ENCODE results near the gene DENND4A. TPM values are rescaled to one million over a fixed set of nuclear protein-coding genes. Genes with fewer than 3 reads are reported as not detected.
A peak's percentile ranks its signal among the peaks of the same experiment; 100 is the strongest.

Gene DENND4A
- total and polyA plus RNA-seq, 11 donors = 2.7 to 26.6 (median 15.1) TPM

- DNase-seq (no peak), ATAC-seq (no peak)
- intact Hi-C loops (cut with DNase I) = no loop called here
- Histone ChIP-seq H3K4me1 (peaks cover 0 to 59% (median 2%) of the 10 kb centered on the region in 12 donors), H3K27me3 (no peaks in the 10 kb centered on the region), H3K36me3 (no peaks in the 10 kb centered on the region), H3K9me3 (no peaks in the 10 kb centered on the region), H3K27ac (no peak overlapping the region), H3K4me3 (no peak overlapping the region)
- TF ChIP-seq POLR2A (IDR thresholded peaks at IDR 0.05) = no peak
- TF ChIP-seq, protein P1, sequence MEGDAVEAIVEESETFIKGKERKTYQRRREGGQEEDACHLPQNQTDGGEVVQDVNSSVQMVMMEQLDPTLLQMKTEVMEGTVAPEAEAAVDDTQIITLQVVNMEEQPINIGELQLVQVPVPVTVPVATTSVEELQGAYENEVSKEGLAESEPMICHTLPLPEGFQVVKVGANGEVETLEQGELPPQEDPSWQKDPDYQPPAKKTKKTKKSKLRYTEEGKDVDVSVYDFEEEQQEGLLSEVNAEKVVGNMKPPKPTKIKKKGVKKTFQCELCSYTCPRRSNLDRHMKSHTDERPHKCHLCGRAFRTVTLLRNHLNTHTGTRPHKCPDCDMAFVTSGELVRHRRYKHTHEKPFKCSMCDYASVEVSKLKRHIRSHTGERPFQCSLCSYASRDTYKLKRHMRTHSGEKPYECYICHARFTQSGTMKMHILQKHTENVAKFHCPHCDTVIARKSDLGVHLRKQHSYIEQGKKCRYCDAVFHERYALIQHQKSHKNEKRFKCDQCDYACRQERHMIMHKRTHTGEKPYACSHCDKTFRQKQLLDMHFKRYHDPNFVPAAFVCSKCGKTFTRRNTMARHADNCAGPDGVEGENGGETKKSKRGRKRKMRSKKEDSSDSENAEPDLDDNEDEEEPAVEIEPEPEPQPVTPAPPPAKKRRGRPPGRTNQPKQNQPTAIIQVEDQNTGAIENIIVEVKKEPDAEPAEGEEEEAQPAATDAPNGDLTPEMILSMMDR (IDR thresholded peaks at IDR 0.05) = no peak
- WGBS, 4 donors = 77 to 88% (median 82%) methylated on average over 5 of the region's 5 CpGs
These were observed 47.3 kb upstream of the DENND4A start for GRCh38 chr15:65839354-65839901.

GRCh38 chr15:65837301-65838294 lies 45.5 kb upstream of the DENND4A start:
- peaks cover 8 to 77% (median 20%) of the 10 kb centered on the region in 12 donors for H3K4me1 ChIP-seq
- ATAC-seq (peak in 1 of 4 donors; percentile 46), DNase-seq (peak in 2 of 5 donors; percentile 19 to 23)
- intact Hi-C loops (cut with DNase I) = no loop called here
- no peaks in the 10 kb centered on the region for H3K9me3 ChIP-seq
- TF ChIP-seq, protein P1 (IDR thresholded peaks at IDR 0.05) = no peak
- TF ChIP-seq POLR2A (IDR thresholded peaks at IDR 0.05) = no peak
- H3K27ac ChIP-seq = peak overlapping the region in 1 of 12 donors; percentile 77
- no peaks in the 10 kb centered on the region for H3K36me3 ChIP-seq
- H3K4me3 ChIP-seq = no peak overlapping the region
- H3K27me3 ChIP-seq = no peaks in the 10 kb centered on the region
- 76 to 82% (median 80%) methylated on average over 6 of the region's 6 CpGs for WGBS, 4 donors

GRCh38 chr15:65836665-65837064 lies 44.6 kb upstream of the DENND4A start:
- Histone ChIP-seq H3K27ac (peak overlapping the region in 1 of 12 donors; percentile 77), H3K36me3 (no peaks in the 10 kb centered on the region), H3K27me3 (no peaks in the 10 kb centered on the region), H3K4me3 (no peak overlapping the region), H3K9me3 (no peaks in the 10 kb centered on the region), H3K4me1 (peaks cover 12 to 84% (median 26%) of the 10 kb centered on the region in 12 donors)
- intact Hi-C loops (cut with DNase I) = no loop called here
- ATAC-seq = no peak
- DNase-seq = no peak
- 91 to 97% (median 95%) methylated on average over 4 of the region's 4 CpGs for WGBS, 4 donors
- TF ChIP-seq POLR2A (IDR thresholded peaks at IDR 0.05) = no peak
- TF ChIP-seq, protein P1 (IDR thresholded peaks at IDR 0.05) = peak in 1 of 12 donors; percentile 30

- no peaks in the 10 kb centered on the region for H3K36me3 ChIP-seq
- WGBS, 4 donors = 69 to 81% (median 75%) methylated on average over 4 of the region's 4 CpGs
- H3K27me3 ChIP-seq = no peaks in the 10 kb centered on the region
- intact Hi-C loops (cut with DNase I) = no loop called here
- no peaks in the 10 kb centered on the region for H3K9me3 ChIP-seq
- H3K27ac ChIP-seq = peak overlapping the region in 2 of 12 donors; percentile 0 to 22
- DNase-seq = no peak
- H3K4me3 ChIP-seq = no peak overlapping the region
- no peak for TF ChIP-seq POLR2A (IDR thresholded peaks at IDR 0.05)
- TF ChIP-seq, protein P1 (IDR thresholded peaks at IDR 0.05) = no peak
- peaks cover 12 to 76% (median 27%) of the 10 kb centered on the region in 12 donors for H3K4me1 ChIP-seq
- no peak for ATAC-seq
These were observed 43.4 kb upstream of the DENND4A start for GRCh38 chr15:65835447-65835846.
